ENCODE measurements around the gene KIF26B.

Gene KIF26B

DNA sequence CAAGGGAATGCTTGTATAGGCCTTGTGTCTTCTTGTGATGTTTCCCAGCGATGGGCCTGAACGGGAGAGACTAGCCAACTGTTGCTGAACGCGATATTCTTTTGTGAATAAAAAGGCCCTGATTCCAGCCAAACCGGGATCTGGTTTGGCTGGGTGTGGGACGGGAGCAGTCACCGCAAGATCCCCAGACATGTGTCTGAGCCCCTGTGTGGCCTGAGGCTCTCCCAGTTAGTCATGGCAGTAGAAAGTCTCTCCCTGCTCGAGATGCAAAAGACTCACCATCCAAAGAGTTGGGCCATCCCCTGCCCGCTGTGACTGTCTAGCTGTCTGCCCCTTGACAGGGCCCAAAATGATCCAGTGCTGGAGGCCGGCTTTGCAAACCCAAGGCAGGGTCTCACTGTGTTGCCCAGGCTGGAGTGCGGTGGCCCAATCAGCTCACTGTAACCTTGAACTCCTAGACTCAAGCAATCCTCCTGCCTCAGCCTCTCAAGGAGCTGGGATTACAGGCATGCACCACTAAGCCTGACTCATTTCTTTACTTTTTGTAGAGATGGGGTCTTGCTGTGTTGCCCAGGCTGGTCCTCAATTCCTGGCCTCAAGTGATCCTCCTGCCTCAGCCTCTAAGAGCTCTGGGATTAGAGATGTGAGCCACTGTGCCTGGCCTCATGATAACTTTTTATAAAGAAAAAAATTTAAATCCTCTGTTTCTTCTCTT, 56.4 kb downstream of the KIF26B start:
- DNase-seq, result no peak

DNA sequence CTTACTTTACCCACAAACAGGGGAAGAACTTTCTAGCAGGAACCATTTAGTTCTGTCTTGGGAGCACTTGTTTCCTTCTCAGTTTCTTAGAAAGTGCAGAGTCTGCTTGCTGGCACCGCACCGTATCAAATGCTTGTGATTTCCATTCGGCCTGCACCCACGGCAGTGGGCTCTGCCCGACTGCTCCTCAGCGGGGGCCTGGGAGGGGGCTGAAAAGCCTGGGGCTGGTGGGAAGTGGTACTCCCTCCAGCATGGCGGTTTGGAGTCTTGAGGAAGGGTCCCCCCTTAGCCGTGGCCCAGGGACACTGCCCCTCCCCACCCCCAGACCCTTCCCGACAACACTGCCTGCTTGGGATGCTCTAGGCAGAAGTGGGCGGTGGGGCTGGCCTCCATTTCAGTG, 57.0 kb downstream of the KIF26B start:
- DNase-seq, result no peak

DNA sequence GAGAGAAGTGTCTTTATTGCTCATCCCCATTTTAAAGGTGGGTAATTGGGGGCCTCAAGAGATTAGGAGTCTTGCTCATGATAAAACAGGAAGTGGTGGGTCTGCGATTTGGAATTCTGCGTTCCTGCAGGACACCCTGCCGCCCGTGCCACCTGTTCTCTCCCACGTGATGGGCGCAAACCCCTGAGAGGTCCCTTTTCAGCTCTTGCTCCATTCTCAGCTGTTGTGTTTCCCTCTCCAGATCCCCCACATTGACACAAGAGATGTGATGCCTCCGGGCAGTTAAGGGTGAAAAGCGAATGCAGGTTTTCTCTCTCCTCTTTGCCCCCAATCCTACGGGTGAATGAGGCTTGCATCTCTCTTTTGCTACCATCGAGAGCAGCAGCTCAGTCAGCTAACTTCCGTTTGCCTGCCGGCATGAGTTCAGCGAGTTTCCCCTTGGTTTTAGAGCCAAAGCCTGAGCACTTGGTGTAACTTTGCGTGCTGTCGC, 57.5 kb downstream of the KIF26B start:
- DNase-seq, result no peak

- no peak for DNase-seq
Measured at GRCh38 chr1:245213066-245213831, 58.5 kb downstream of the KIF26B start.

- no peak for DNase-seq
Measured at GRCh38 chr1:245215071-245215470, 60.3 kb downstream of the KIF26B start.

DNA sequence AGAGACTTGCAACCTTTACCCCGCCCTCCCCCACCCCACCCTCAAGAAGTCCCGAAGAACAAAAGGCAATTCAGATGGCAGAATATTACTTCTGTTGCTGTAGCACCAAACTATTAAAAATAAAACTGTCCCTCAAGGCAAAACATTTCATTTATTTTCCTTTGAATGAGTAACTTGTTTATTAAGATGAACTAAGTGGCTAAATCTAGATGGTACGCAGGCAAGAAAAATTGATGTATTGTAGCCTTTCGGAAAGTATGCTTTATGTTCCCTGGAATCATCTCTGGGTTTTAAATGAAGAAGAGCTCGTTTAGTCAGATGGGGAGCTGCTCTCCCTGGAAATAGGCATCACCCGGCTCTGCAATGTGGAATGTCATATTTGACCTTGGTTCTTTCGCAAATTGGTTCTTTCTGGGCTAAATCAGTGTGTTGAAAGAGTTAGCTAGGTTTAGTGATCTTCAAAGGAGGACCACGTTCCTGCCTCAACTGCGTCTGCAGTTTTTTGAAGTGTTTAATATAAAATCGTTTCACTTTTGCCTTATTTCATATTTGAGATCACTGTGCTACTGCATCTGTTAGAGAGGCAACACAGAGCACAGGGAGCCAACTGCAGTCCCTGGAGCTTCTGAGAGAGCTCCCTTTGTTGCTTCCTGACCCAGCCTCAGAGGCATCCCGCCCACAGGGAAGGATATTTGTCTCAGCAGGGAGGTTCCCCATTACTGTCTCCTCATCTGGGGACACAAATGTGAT, 61.8 kb downstream of the KIF26B start:
- no peak for DNase-seq

DNA sequence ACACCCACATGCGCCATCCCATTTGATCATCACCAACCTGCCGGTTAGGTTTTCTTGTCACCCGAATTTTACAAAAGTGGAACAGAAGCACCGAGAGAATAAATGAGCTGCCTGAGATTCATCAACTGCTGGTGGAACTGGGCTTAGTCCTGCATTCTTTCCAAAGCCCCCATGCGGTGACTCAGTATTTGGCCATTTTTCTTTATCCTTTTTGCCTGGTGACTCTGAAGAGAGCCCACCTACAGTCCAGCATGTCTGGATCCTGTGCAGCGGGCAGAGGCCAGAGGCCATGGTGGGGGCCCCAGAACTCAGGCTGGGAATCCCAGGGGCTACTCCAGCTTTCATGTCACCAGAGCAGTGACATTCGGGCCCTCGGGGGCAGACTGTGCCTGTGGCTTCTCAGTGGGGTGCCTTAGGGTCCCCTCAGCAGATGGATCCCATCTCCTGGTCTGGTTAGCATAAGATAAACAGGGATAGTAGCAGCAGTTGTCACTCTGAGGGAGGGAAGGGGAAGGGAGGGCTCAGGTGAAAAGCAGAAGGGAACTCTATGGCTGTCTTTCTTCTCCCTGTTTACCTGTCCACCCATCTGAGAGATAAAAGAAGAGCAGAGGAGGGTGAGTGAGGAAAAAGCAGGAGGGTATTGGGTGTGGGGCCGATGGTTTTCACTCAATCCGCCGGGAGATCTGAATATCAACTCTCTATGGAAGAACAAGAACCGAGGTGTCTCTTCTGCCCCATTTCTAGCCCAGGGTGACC, 63.2 kb downstream of the KIF26B start:
- no peak for DNase-seq

DNA sequence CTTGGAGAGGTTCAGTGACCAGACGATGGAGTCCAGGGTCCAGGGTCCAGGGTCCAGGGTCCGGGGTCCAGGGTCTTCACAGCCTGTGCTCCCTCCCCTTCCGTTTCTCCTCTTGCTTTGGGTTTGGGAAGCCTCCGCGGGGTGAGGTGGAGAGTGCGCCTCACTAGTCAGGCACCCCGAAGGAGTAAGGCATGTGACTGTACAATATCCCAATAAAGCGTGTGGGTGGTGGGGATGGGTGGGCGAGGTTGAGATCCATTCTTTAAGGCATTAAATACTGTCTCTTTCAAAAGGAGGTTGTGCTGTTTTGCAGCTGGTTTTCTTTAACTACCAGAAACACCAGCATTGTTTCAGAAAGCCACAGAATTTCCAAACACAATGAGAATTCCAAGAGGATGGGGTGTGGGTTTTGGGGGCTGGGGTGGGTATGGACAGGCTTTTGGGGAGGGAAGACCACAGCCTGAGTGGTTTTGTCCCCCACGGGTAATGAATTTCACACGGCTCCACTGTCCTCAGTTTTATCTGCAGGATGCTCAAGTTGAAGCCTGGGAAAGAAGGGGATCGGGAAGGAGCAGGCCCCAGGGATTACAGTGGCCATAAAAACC, 65.7 kb downstream of the KIF26B start:
- no peak for DNase-seq

DNA sequence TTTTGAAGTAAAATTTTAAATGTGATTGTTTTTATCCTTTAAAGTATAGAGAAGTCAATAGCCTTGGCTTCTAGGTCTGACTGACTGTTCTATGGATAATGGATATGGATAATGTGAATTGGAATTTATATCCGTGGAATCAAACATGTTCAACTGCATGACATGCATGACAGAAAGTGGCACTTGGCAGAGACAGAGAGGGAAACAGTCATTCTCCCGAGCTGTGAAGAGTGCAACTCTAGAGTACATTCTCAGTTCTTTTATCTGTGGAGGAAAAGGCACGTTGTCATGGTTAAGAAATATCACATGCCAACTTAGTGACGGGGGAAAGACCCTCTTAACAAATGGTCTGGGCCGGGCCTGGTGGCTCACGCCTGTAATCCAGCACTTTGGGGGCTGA, 67.0 kb downstream of the KIF26B start:
- DNase-seq, result no peak

GRCh38 chr1:245222931-245223595, 68.3 kb downstream of the KIF26B start:
- DNase-seq, result no peak

DNA sequence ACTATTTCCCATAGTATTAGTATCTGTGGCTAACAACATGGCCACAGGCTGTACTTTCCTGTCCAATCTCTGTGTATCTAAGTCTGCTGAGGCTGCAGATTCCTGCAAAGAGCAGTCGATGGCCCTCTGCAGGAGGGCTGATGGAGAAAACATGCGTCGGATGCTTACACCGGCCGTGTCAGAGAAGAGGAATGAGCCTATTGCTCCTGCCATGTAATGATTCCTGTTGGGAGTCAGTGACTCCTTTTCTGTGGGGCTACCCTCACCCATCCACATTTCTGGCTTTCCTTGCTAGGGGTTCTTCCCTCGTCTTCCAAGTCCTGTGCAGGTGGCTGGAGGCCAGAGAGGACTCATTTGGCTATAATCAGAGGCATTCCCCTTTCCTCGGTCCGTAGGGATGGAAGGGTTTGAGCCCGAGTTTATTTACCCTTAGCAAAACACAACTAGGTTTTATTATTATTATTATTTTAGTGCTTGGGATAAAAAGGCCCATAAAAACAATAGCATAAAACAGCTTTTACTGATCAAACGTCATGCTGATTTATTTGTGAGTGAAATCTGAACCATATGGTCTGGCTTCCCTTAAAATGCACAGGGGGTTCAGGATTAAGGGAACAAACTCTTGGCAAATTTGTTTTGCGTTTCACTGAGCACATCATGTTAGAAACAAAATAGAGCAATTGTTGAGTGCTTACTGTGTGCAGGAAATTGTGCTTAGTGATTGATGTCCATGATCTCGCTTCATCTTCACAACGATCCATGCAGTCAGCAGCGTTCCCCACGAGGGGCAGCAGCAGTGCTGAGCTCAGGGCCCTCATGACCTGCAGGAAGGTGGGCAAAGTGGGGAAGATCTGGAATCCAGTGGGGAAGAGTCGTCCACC, 70.8 kb downstream of the KIF26B start:
- no peak for DNase-seq

GRCh38 chr1:245226203-245226499, 71.4 kb downstream of the KIF26B start:
- no peak for DNase-seq

DNA sequence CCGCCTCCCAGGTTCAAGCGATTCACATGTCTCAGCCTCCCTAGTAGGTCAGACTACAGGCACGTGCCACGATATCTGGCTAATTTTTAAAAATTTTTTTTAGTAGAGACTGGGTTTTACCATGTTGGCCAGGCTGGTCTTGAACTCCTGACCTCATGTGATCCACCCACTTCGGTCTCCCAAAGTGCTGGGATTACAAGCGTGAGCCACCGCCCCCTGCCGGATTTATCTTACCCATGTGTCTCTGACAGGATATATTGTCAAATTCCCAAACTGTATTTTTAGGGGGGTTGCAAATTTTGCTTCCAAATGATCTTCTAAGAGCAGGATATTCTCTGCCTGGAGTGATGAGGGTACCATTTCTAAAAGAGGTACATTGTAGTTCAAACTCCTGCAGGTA, 74.3 kb downstream of the KIF26B start:
- DNase-seq, result no peak

DNA sequence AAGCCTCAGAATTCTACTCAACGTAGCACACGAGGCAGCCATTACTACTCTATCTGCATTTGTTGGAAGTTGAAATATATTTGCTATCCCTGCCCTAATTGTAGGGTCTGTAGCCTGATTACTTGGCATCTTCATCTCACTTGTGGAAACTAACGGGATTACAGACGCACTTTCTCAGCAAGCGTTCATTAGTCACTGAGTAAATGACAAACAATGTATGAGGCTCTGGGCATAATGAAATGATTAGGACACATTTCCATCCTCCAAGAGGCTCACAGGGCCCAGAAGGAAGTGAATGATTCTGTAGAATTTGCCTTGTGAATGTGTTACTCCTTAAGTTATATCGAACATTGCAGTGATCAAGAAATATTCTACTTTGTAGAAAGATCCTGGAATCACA, 78.1 kb downstream of the KIF26B start:
- no peak for DNase-seq

DNA sequence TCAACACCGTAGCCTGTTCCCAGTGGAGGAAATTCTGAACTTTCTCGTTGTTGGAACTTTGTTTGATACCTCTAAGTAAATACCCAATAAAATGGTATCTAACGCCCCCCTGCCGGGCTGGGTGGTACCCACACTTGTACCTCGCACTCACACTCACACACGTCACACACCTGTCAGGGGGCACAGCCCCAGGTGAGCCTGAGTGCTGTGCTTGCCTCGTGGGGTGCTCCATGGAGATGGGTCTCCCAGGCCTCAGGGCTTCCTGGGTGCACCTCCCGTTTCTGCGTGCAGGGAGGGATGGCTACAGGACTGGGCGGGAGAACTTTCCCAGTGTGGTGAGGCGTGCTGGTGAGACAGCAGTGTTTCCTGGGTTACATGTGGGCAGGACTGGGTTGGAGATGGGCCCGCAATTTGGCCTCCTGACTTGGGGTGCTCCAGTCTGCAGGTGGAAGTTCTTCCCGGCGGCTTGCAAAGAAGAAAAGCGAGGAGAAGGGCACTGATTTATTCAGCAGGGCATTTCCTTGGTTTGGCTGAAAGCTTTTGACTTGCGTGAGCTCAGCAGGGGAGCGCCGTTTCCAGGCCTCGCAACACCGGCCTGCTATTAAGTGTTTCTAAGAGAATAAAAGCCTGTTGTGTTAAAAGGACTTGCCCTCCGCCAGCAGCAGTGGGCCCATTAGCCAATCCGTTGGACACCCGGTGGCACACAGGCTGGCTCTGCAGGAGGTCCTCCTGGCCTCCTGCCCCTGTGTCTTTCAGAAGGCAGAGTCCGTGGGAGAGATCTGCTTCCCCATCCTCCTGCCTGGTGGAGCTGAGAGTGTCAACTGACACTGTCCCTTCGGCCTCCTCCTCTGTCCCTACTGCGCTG, 79.7 kb downstream of the KIF26B start:
- DNase-seq, result no peak

DNA sequence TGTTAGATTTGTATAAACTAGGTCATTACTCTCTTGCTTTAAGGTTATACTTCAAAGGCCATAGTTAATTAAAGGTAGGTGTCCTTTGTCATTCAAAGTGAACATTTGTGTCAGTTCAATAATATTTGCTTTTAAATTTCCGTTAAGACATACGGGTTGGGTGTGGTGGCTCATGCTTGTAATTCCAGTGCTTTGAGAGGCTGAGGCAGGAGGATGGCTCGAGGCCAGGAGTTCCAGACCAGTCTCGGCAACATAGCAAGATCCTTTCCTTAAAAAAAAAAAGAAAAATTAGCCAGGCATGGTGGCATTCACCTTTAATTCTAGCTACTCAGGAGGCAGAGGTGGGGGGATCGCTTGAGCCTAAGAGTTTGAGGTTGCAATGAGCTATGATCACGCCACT, 80.4 kb downstream of the KIF26B start:
- no peak for DNase-seq

DNA sequence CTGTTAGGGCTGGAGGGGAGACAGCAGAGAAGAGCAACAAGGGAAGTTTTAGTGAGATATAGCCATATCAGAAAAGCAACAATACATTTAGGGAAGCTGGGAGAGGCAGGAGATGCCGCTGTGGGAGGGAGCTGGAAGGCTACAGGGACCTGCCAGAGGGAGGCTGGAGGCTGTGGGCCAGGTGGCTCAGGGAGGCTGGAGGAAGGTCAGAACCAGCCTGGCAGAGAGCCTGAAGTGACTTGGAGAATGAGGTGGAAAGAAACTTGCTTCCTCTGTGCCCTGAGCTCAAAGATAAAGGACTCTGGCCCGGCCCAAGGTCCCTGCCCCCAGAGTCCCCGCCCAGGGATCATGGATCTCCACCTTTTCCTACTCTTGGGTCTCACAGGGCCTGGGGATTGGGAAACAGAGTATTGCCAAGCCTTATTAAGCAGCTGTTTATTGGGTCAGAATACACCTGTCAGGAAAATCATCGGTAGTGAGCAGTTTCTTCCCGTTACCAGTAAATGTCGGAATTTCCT, 85.9 kb downstream of the KIF26B start:
- no peak for DNase-seq

DNA sequence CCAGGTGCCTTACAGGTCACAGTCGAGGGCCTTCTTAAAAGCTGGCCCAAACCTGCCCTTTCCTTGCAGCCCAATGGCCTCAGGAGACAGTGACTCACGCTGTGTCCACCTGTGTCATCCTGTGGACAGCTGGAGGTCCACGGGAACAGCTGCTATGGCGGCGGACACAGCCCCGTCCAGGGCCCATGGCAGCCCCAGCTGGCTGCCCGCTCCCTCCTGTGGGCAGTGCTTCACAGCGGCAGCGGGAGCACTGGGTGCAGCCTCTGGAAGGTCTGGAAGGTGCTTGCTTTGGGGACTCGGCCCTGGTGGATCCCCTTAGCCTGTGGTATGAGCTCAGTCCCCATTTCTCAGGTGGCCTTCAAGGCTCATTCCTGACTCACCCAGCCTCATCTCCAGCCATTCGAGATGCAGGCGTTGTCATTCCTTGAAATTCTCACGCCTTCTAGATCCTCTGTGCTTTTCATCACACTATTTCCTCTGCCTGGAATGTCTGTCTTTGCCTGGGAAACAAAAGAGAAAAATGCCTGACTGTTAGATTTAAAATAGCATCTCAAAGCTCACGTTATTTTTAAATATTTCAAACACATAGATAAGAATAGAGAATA, 86.8 kb downstream of the KIF26B start:
- no peak for DNase-seq

DNA sequence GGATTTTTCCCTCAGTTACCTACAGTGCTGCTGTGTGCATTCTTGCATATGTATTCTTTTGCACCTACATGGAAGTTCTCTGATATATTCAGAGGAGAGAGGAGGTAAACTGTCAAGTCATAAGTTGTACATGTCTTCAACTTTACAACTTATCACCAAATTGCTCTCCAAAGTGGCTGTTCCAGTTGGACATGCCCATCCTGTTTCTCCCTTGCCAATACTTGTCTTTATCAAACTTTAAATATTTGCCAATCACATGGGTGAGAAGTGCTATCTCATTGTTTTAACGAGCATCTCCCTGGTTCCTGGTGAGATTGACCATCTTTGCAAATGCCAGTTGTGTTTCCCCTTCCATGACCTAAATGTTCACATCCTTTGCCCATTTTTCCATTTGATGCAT, 88.2 kb downstream of the KIF26B start:
- DNase-seq, result no peak
